ENCODE measurements around the gene RGL4. TPM values are rescaled to one million over a fixed set of nuclear protein-coding genes. Genes with fewer than 3 reads are reported as not detected.

Gene RGL4
- total and polyA plus RNA-seq, 2 of the 13 experiments (the other 11 are each of a cell fraction or from before 2014, with no cell fraction given), result not detected

GRCh38 chr22:23716811-23717801 is 26.3 kb downstream of the RGL4 start (continued):
- TF ChIP-seq DDIT3 (CRISPR knock-in tag; IDR thresholded peaks at IDR 0.05), result no peak
- TF ChIP-seq ZFP82 (CRISPR knock-in tag; IDR thresholded peaks at IDR 0.05; ENCODE audit: borderline replicate concordance), result no peak
- peak; percentile 90 for TF ChIP-seq ZFP91 (CRISPR knock-in tag; IDR thresholded peaks at IDR 0.05; ENCODE audit: borderline replicate concordance)
- TF ChIP-seq ZNF362 (CRISPR knock-in tag; IDR thresholded peaks at IDR 0.05; ENCODE audit: borderline replicate concordance), result no peak; the same call in 1 of the 2 replicates
- no peak for TF ChIP-seq TRIM22 (IDR thresholded peaks at IDR 0.05)
- no peak for TF ChIP-seq ZNF354B (CRISPR knock-in tag; IDR thresholded peaks at IDR 0.05)
- TF ChIP-seq ZNF879 (CRISPR knock-in tag; IDR thresholded peaks at IDR 0.05), result no peak
- TF ChIP-seq PAF1 (CRISPR knock-in tag; IDR thresholded peaks at IDR 0.05), result no peak
- TF ChIP-seq POLR2G (IDR thresholded peaks at IDR 0.05; ENCODE audit: low read depth, low read length), result peak; percentile 86
- TF ChIP-seq ZEB1 (IDR thresholded peaks at IDR 0.05; ENCODE audit: insufficient replicate concordance, low read depth), result peak; percentile 40
- TF ChIP-seq REST (IDR thresholded peaks at IDR 0.05; ENCODE audit: borderline replicate concordance in 1 of 2, low read depth in 1 of 2, low read length in 2 of 2), result no peak
- TF ChIP-seq ZNF205 (CRISPR knock-in tag; IDR thresholded peaks at IDR 0.05), result no peak; the same call in none of the 2 replicates
- no peak for TF ChIP-seq ZBTB8A (CRISPR knock-in tag; IDR thresholded peaks at IDR 0.05; ENCODE audit: borderline replicate concordance, low read depth)
- TF ChIP-seq RBFOX2 (IDR thresholded peaks at IDR 0.05; ENCODE audit: low read depth, low read length), result peak; percentile 92
- TF ChIP-seq ZBTB43 (CRISPR knock-in tag; conservative IDR thresholded peaks at IDR 0.05), result 0 out of 2 replicates have a peak, but pooled peaks have one; percentile 47
- peak; percentile 87 for TF ChIP-seq ZNF343 (CRISPR knock-in tag; IDR thresholded peaks at IDR 0.05)
